Measurements from ENCODE around the gene PPP1R7. TPM values are rescaled to one million over a fixed set of nuclear protein-coding genes. Genes with fewer than 3 reads are reported as not detected.

The PPP1R7 gene
- total and polyA plus RNA-seq, 2 of the 4 experiments (the other 2 are of a cell fraction) = 60.8 to 70.0 TPM

GRCh38 chr2:241116606-241117560 is 33.4 kb upstream of the PPP1R7 start:
- H3K27ac ChIP-seq (ENCODE audit: insufficient read depth, low read length) = no peak overlapping the region
- H3K18ac ChIP-seq (ENCODE audit: low read depth, low read length) = no peak overlapping the region
- H3K79me1 ChIP-seq (ENCODE audit: low read depth in 1 of 2, low read length in 2 of 2) = 0 out of 4 replicates have a peak, but pooled peaks cover 0 to 2% of the 10 kb centered on the region in 2 experiments
- H2BK5ac ChIP-seq (ENCODE audit: low read depth, low read length, poor library complexity, severe bottlenecking) = no peak overlapping the region
- dilution Hi-C loops (cut with HindIII; ENCODE audit: low sequenced_read_pairs, unreplicated experiment) = no loop called here
- 88% methylated on average over 26 of the region's 32 CpGs; no CpG with 5 or more reads in 1 of the 2 experiments for WGBS, 2 experiments (ENCODE audit: extremely low coverage in 2 of 2, insufficient read length in 1 of 2)
- no peak overlapping the region for H2BK120ac ChIP-seq (ENCODE audit: low read depth, low read length)
- no peak overlapping the region for H2AK5ac ChIP-seq (ENCODE audit: low read depth, low read length)
- in situ Hi-C loops (cut with MboI; ENCODE audit: low sequenced_read_pairs) = no loop called here
- ATAC-seq (ENCODE audit: low read depth) (no peak), DNase-seq (no peak)
- no peak overlapping the region for H3K23ac ChIP-seq (ENCODE audit: low read depth, low read length)
- H2AK9ac ChIP-seq (replicated peaks; ENCODE audit: low read depth, low read length, poor library complexity) = peak overlapping the region; percentile 31
- no peak overlapping the region for H3K4me2 ChIP-seq (ENCODE audit: low read depth, low read length)
- H3K36me3 ChIP-seq (ENCODE audit: control insufficient read depth, insufficient read depth, low read length) = peaks cover 1% of the 10 kb centered on the region; the same call in 1 of the 2 replicates
- H3K4ac ChIP-seq (ENCODE audit: low read depth, low read length) = no peak overlapping the region
- no TSS peak for BruUV-seq (replicated peaks)
- no peak overlapping the region for H2BK15ac ChIP-seq (ENCODE audit: low read depth, low read length)
- CTCF ChIA-PET = no interaction called here
- POLR2A ChIA-PET (ENCODE audit: unreplicated experiment) = no interaction called here
- intact Hi-C loops (cut with micrococcal nuclease) = no loop called here
- H3K4me3 ChIP-seq (ENCODE audit: insufficient read depth, low read depth, low read length) = no peak overlapping the region
- H4K8ac ChIP-seq (ENCODE audit: low read depth in 2 of 2, low read length in 2 of 2) = no peak overlapping the region
- TF ChIP-seq RCOR1 (IDR thresholded peaks at IDR 0.05; ENCODE audit: insufficient replicate concordance, low read length) (no peak), RAD21 (IDR thresholded peaks at IDR 0.05; ENCODE audit: low read length) (no peak), SMC3 (IDR thresholded peaks at IDR 0.05; ENCODE audit: low read depth, low read length) (no peak)
- H3K9ac ChIP-seq (ENCODE audit: low read depth, low read length) = no peak overlapping the region
- no peak overlapping the region for H4K91ac ChIP-seq (ENCODE audit: insufficient read depth, low read depth, low read length)
- no peaks in the 10 kb centered on the region for H3K27me3 ChIP-seq (ENCODE audit: control insufficient read depth, insufficient read depth, low read length)
- no peaks in the 10 kb centered on the region for H4K20me1 ChIP-seq (ENCODE audit: insufficient read depth, low read length)
- no peak overlapping the region for H2AFZ ChIP-seq (replicated peaks; ENCODE audit: low read length, poor library complexity)
- H2BK20ac ChIP-seq (ENCODE audit: low read depth, low read length) = no peak overlapping the region
- H4K5ac ChIP-seq (ENCODE audit: low read depth, low read length) = no peak overlapping the region
- H3K4me1 ChIP-seq (ENCODE audit: control insufficient read depth, insufficient read depth, low read length) = no peaks in the 10 kb centered on the region
- no peak overlapping the region for H3K56ac ChIP-seq (ENCODE audit: extremely low read depth, insufficient read depth, low read length)
- H3K14ac ChIP-seq (replicated peaks; ENCODE audit: low read depth, low read length) = no peak overlapping the region
- peaks cover 2% of the 10 kb centered on the region; the same call in 1 of the 2 replicates for H3K9me3 ChIP-seq (ENCODE audit: control insufficient read depth, insufficient read depth, low read length)
- H3K9me1 ChIP-seq (ENCODE audit: insufficient read depth, low read length) = 0 out of 2 replicates have a peak, but pooled peaks cover 3% of the 10 kb centered on the region

Measured in IMR-90 (cell line).